ENCODE results near the gene CNTNAP3.
"Not testable (repeated sequence)": the region's sequence is repeated elsewhere in the genome, so short reads cannot be mapped to it uniquely, and the experiment has no call there.

Gene CNTNAP3

GRCh38 chr9:39108145-39108544 is 179.8 kb downstream of the CNTNAP3 start:
- in situ Hi-C loops (cut with MboI; ENCODE audit: low sequenced_read_pairs, unreplicated experiment), result no loop called here

GRCh38 chr9:39097208-39097607 is 190.8 kb downstream of the CNTNAP3 start:
- DNase-seq (ENCODE audit: low spot score); in situ Hi-C loops (cut with MboI; ENCODE audit: low sequenced_read_pairs, unreplicated experiment): not testable (repeated sequence)

More at GRCh38 chr9:39108145-39108544, 179.8 kb downstream of the CNTNAP3 start:
- TF ChIP-seq CTCF (IDR thresholded peaks at IDR 0.05; ENCODE audit: borderline replicate concordance, control extremely low read depth, extremely low read depth, insufficient read depth, missing control alignments), result no peak
- no peak for DNase-seq (ENCODE audit: low spot score)

- in situ Hi-C loops (cut with MboI; ENCODE audit: low sequenced_read_pairs, unreplicated experiment); DNase-seq (ENCODE audit: low spot score): not testable (repeated sequence)
These were observed 202.7 kb downstream of the CNTNAP3 start for GRCh38 chr9:39085311-39085710.

- in situ Hi-C loops (cut with MboI; ENCODE audit: low sequenced_read_pairs, unreplicated experiment); DNase-seq (ENCODE audit: low spot score): not testable (repeated sequence)
These were observed 205.4 kb downstream of the CNTNAP3 start for GRCh38 chr9:39082574-39082973.

GRCh38 chr9:39080081-39080480 is 207.9 kb downstream of the CNTNAP3 start:
- in situ Hi-C loops (cut with MboI; ENCODE audit: low sequenced_read_pairs, unreplicated experiment); DNase-seq (ENCODE audit: low spot score): not testable (repeated sequence)

- DNase-seq (ENCODE audit: low spot score); in situ Hi-C loops (cut with MboI; ENCODE audit: low sequenced_read_pairs, unreplicated experiment): not testable (repeated sequence)
These were observed 209.2 kb downstream of the CNTNAP3 start for GRCh38 chr9:39078621-39079256.

GRCh38 chr9:39073537-39073936 is 214.4 kb downstream of the CNTNAP3 start:
- DNase-seq (ENCODE audit: low spot score); in situ Hi-C loops (cut with MboI; ENCODE audit: low sequenced_read_pairs, unreplicated experiment): not testable (repeated sequence)

GRCh38 chr9:39067683-39068082 is 220.3 kb downstream of the CNTNAP3 start:
- in situ Hi-C loops (cut with MboI; ENCODE audit: low sequenced_read_pairs, unreplicated experiment); DNase-seq (ENCODE audit: low spot score): not testable (repeated sequence)

GRCh38 chr9:39062966-39063365 is 225.0 kb downstream of the CNTNAP3 start:
- in situ Hi-C loops (cut with MboI; ENCODE audit: low sequenced_read_pairs, unreplicated experiment); DNase-seq (ENCODE audit: low spot score): not testable (repeated sequence)

GRCh38 chr9:39054453-39054852 is 233.5 kb downstream of the CNTNAP3 start:
- DNase-seq (ENCODE audit: low spot score); in situ Hi-C loops (cut with MboI; ENCODE audit: low sequenced_read_pairs, unreplicated experiment): not testable (repeated sequence)

- in situ Hi-C loops (cut with MboI; ENCODE audit: low sequenced_read_pairs, unreplicated experiment); DNase-seq (ENCODE audit: low spot score): not testable (repeated sequence)
These were observed 241.1 kb downstream of the CNTNAP3 start for GRCh38 chr9:39046833-39047232.

GRCh38 chr9:39042352-39042803 is 245.6 kb downstream of the CNTNAP3 start:
- in situ Hi-C loops (cut with MboI; ENCODE audit: low sequenced_read_pairs, unreplicated experiment); DNase-seq (ENCODE audit: low spot score): not testable (repeated sequence)

- DNase-seq (ENCODE audit: low spot score); in situ Hi-C loops (cut with MboI; ENCODE audit: low sequenced_read_pairs, unreplicated experiment): not testable (repeated sequence)
These were observed 246.2 kb downstream of the CNTNAP3 start for GRCh38 chr9:39041774-39042173.

GRCh38 chr9:39039148-39039547 is 248.8 kb downstream of the CNTNAP3 start:
- DNase-seq (ENCODE audit: low spot score); in situ Hi-C loops (cut with MboI; ENCODE audit: low sequenced_read_pairs, unreplicated experiment): not testable (repeated sequence)

- DNase-seq (ENCODE audit: low spot score); in situ Hi-C loops (cut with MboI; ENCODE audit: low sequenced_read_pairs, unreplicated experiment): not testable (repeated sequence)
These were observed 249.7 kb downstream of the CNTNAP3 start for GRCh38 chr9:39038221-39038620.

- DNase-seq (ENCODE audit: low spot score); in situ Hi-C loops (cut with MboI; ENCODE audit: low sequenced_read_pairs, unreplicated experiment): not testable (repeated sequence)
These were observed 254.1 kb downstream of the CNTNAP3 start for GRCh38 chr9:39033849-39034248.

GRCh38 chr9:39030204-39031019 is 257.6 kb downstream of the CNTNAP3 start:
- in situ Hi-C loops (cut with MboI; ENCODE audit: low sequenced_read_pairs, unreplicated experiment); DNase-seq (ENCODE audit: low spot score): not testable (repeated sequence)

GRCh38 chr9:39028855-39029254 is 259.1 kb downstream of the CNTNAP3 start:
- DNase-seq (ENCODE audit: low spot score); in situ Hi-C loops (cut with MboI; ENCODE audit: low sequenced_read_pairs, unreplicated experiment): not testable (repeated sequence)

Data from GM13976 (cell line).